GM19025 (cell line): ENCODE results near the gene CAVIN1.
"Not testable (repeated sequence)": the region's sequence is repeated elsewhere in the genome, so short reads cannot be mapped to it uniquely, and the experiment has no call there.

ENCODE experiments used
- ATAC-seq: cut with Tn5 transposase; IDR thresholded peaks from one replicate; pipeline ENCODE4 v1.9.1; 2021; ENCODE audit warnings: mild to moderate bottlenecking, low read depth, moderate library complexity; ENCODE audit not compliant: unreplicated experiment

The CAVIN1 gene

GRCh38 chr17:42406615-42407288 is 16.3 kb downstream of the CAVIN1 start:
- no peak for ATAC-seq

DNA sequence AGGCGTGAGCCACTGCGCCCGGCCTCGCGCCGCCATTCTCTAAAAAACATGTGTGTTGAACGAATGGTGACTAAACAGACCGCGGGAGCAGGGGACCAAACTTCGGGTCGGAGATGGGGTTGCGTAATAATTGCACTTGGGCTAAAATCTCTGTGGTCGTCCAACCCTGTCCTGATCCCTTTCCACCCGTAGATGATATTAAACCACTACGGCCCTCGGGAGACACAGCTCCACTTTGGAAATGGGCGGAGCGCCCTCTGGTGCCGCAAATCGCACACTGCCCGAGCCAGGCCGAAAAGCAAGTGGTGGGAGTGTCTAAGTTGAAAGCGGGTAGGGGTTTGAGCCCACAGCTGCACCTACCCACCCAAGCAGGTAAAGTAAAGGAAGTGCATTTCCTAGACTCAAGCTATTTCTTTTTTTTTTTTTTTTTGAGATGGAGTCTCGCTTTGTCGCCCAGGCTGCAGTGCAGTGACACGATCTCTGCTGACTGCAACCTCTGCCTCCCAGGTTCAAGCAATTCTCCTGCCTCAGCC is 17.0 kb downstream of the CAVIN1 start:
- ATAC-seq, result no peak

DNA sequence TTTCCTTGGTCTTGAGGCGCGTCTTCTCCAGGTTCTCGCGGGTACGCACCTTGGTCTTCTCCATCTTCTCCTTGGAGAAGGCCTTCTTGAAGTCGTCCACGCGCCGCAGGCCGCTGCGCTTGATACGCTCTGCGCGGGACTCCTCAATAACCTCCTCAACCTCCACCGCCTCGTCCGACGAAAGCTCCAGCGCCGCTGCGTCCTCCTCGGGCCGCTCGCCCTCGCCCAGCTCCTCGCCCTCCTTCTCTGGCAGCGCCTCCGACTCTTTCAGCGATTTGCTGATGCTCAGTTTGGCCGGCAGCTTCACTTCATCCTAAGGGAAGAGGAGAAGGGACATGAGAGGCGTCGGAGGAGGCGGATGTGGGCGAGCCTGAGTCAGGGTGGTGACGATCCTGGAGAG is 18.0 kb downstream of the CAVIN1 start:
- no peak for ATAC-seq

DNA sequence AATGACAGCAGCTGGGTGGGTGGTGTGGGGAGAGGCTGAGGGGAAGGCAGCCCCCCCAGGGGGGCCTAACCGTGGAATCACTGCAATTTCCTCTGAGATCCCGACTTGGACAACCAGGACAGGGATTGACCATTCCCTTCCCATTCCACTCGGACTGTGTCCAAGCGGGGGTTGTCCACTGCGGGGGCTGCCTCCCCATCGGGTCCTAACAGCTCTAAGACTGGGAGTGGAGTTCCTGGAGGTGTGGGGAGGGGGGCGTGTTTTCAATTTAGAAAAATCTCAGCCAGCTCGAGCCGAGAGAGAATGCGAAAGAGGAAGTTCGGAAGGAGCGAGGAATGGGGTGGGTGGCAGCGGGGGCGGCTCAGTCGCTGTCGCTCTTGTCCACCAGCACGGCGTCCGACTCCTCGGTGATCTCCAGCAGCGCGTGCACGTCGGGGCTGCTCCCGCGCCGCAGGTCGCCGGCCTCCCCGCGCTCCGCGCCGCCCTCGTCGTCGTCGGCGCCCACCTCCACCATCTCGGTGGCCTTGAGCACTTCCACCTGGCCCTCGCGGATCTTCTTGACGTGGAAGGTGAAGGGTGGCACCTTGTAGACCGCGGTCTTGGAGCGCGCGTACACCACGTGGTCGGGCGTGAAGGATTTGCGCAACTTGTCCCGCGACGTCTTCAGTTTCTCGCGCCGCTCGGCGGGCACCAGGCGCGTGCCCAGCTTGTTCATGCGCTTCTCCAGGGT is 18.6 kb downstream of the CAVIN1 start:
- no peak for ATAC-seq

GRCh38 chr17:42403150-42403549 is 19.9 kb downstream of the CAVIN1 start:
- ATAC-seq, result no peak

DNA sequence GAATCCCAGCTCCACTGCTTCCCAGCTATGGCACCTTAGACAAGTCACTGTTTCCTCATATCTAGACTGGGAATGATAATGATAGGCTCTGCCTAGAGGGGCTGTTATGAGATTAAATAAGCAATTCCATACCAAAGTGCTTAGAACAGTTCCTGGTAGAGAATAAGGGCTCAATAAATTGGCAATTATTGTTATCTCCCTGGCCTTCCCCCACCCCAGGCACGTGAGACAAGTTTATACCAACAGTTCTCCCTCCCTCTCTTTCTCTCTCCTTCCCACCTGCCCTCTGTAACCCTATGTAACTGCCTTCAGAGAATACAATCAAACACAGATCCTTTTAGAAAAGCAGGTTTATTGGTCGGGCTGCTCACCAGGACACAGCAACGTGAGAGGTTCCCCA is 20.9 kb downstream of the CAVIN1 start:
- ATAC-seq, result no peak

GRCh38 chr17:42400844-42401375 is 22.1 kb downstream of the CAVIN1 start:
- not testable (repeated sequence) for ATAC-seq

GRCh38 chr17:42399948-42400843 is 22.9 kb downstream of the CAVIN1 start:
- ATAC-seq, result no peak

DNA sequence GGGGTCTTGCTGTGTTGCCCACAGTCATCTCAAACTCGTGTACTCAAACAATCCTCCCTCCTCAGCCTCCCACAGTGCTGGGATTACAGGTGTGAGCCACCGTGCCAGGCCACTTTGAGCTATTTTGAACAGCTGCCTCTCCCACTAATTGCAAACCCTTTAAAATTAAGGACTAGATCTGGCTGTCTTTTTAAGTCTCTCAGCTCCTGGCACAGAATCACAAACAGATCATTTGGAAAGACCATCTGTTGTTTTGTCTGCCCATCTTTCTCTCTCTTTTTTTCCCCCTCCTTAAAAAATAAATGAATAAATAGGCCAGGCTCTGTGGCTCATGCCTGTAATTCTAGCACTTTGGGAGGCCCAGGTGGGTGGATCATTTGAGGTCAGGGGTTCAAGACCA is 23.9 kb downstream of the CAVIN1 start:
- ATAC-seq, result no peak

DNA sequence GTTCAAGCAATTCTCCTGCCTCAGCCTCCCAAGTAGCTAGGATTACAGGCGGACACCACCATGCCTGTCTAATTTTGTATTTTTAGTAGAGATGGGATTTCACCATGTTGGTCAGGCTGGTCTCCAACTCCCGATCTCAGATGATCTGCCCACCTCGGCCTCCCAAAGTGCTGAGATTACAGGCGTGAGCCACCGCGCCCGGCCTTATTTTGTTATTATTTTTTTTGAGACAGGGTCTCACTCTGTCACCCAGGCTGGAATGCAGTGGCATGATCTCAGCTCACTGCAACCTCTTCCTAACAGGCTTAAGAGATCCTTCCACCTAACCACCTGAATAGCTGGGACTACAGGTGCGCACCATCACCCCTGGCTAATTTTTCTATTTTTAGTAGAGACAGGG is 27.5 kb downstream of the CAVIN1 start:
- ATAC-seq, result not testable (repeated sequence)

- no peak for ATAC-seq
Measured at GRCh38 chr17:42394838-42395237, 28.2 kb downstream of the CAVIN1 start.

- ATAC-seq, result no peak
Measured at GRCh38 chr17:42392692-42393415, 30.2 kb downstream of the CAVIN1 start.

GRCh38 chr17:42391439-42391838 is 31.6 kb downstream of the CAVIN1 start:
- not testable (repeated sequence) for ATAC-seq

DNA sequence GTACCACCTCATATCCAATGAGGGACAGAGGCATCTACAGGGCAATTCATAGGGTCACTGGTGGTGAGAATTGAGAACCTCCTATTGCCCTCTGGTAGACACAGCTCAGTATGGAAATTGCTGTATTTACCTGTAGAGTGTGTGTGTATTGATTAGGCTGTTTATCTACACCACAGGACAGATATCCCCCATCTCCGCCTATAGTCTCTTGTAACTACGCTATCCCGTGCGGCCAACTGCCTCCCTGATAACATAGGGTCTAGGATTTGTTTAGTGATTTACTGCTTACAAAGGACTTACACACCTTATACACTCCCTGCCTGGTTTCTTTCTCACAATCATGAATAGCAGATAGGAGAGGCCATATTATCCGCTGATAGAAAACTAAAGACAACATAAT is 33.2 kb downstream of the CAVIN1 start:
- ATAC-seq, result no peak

GRCh38 chr17:42389135-42389417 is 34.0 kb downstream of the CAVIN1 start:
- no peak for ATAC-seq

- ATAC-seq, result peak; percentile 91
Measured at GRCh38 chr17:42388381-42389134, 34.5 kb downstream of the CAVIN1 start, which contains the start of gene STAT3. TSS of gene STAT3 (minus strand) at chr17:42388442. CDS start at chr17:42348516, 39,926 bp downstream.

GRCh38 chr17:42387661-42388380 is 35.2 kb downstream of the CAVIN1 start:
- no peak for ATAC-seq

- ATAC-seq, result no peak
Measured at GRCh38 chr17:42386777-42387657, 36.0 kb downstream of the CAVIN1 start.
